GM23338 (cell line): ENCODE data around the gene HARS1. TPM values are rescaled to one million over a fixed set of nuclear protein-coding genes. Genes with fewer than 3 reads are reported as not detected.

ENCODE experiments used
- ATAC-seq: fragments of 200-7000 bp; cut with Tn5 transposase; 3 replicates; pipeline ENCODE4 v1.9.1; 2020
- DNase-seq: peaks from one replicate; pipeline ENCODE4 v3.0.0-alpha.2; 2015; ENCODE audit warnings: low spot score
- H2AFZ ChIP-seq: fragments of 200-600 bp; sonication (generic); 2 replicates; pipeline ENCODE4 v1.8.0; 2016; ENCODE audit warnings: antibody characterized with exemption, mild to moderate bottlenecking, moderate library complexity
- H3F3A ChIP-seq: fragments of 200-600 bp; sonication (generic); replicated peaks from 2 replicates; pipeline ENCODE4 v1.8.0; 2017; ENCODE audit warnings: antibody characterized with exemption, mixed run types, low read depth
- H3K27ac ChIP-seq: fragments of 200-600 bp; sonication (generic); 2 replicates; pipeline ENCODE4 v1.6.1; 2016; ENCODE audit warnings: low read depth
- H3K27me3 ChIP-seq: fragments of 200-600 bp; sonication (generic); 2 replicates; pipeline ENCODE4 v1.8.0; 2016; ENCODE audit warnings: mild to moderate bottlenecking, mixed run types, moderate library complexity; ENCODE audit not compliant: insufficient read depth
- H3K36me3 ChIP-seq: fragments of 200-600 bp; sonication (generic); 2 replicates; pipeline ENCODE4 v1.8.0; 2016; ENCODE audit warnings: mild to moderate bottlenecking; ENCODE audit not compliant: insufficient read depth
- H3K4me1 ChIP-seq: fragments of 200-600 bp; sonication (generic); 2 replicates; pipeline ENCODE4 v1.8.0; 2016; ENCODE audit warnings: mild to moderate bottlenecking, moderate library complexity; ENCODE audit not compliant: insufficient read depth
- H3K4me2 ChIP-seq: fragments of 200-600 bp; sonication (generic); 2 replicates; pipeline ENCODE4 v1.7.1; 2017; ENCODE audit warnings: mixed run types
- H3K4me3 ChIP-seq: fragments of 200-600 bp; sonication (generic); 2 replicates; pipeline ENCODE4 v1.6.1; 2016; ENCODE audit warnings: mixed run types
- H3K79me2 ChIP-seq: fragments of 200-600 bp; sonication (generic); replicated peaks from 2 replicates; pipeline ENCODE4 v1.8.0; 2017; ENCODE audit warnings: mild to moderate bottlenecking; ENCODE audit not compliant: insufficient read depth
- H3K9me2 ChIP-seq: fragments of 200-600 bp; sonication (generic); 2 replicates; pipeline ENCODE4 v1.8.0; 2017; ENCODE audit not compliant: insufficient read depth
- H4K20me1 ChIP-seq: fragments of 200-600 bp; sonication (generic); replicated peaks from 2 replicates; pipeline ENCODE4 v1.8.0; 2017; ENCODE audit warnings: mild to moderate bottlenecking; ENCODE audit not compliant: insufficient read depth
- H3K27ac Mint-ChIP-seq: 2 replicates; pipeline ENCODE4 v1.8.0; 2020; ENCODE audit warnings: inconsistent platforms, mild to moderate bottlenecking, moderate library complexity, mixed read lengths
- H3K27me3 Mint-ChIP-seq: 3 replicates; pipeline ENCODE4 v1.8.0; 2022; ENCODE audit warnings: low read depth, mild to moderate bottlenecking, moderate library complexity, mixed read lengths, inconsistent platforms; ENCODE audit not compliant: insufficient read depth, poor library complexity
- H3K36me3 Mint-ChIP-seq: 3 replicates; pipeline ENCODE4 v1.8.0; 2021; ENCODE audit warnings: low read depth, mild to moderate bottlenecking, inconsistent platforms, moderate library complexity, mixed read lengths
- H3K4me1 Mint-ChIP-seq: 3 replicates; pipeline ENCODE4 v1.8.0; 2020; ENCODE audit warnings: mild to moderate bottlenecking, inconsistent platforms, mixed read lengths
- H3K4me3 Mint-ChIP-seq: 3 replicates; pipeline ENCODE4 v1.8.0; 2021; ENCODE audit warnings: moderate library complexity, mild to moderate bottlenecking, inconsistent platforms, mixed read lengths
- H3K9me3 Mint-ChIP-seq: 3 replicates; pipeline ENCODE4 v1.8.0; 2020; ENCODE audit warnings: moderate library complexity, mild to moderate bottlenecking, inconsistent platforms, mixed read lengths
- EZH2 ChIP-seq: fragments of 200-600 bp; sonication (generic); IDR thresholded peaks from one replicate; pipeline ENCODE4 v1.8.0; 2017; ENCODE audit warnings: antibody characterized with exemption, mild to moderate bottlenecking, low read depth; ENCODE audit not compliant: unreplicated experiment
- EZH2phosphoT487 ChIP-seq: fragments of 200-600 bp; sonication (generic); IDR thresholded peaks from one replicate; pipeline ENCODE4 v1.8.1; 2018; ENCODE audit warnings: antibody characterized with exemption; ENCODE audit not compliant: unreplicated experiment
- JUNB ChIP-seq: IDR thresholded peaks from one replicate; pipeline ENCODE4 v1.6.1; 2016; ENCODE audit warnings: antibody characterized with exemption; ENCODE audit not compliant: unreplicated experiment
- NANOG ChIP-seq: IDR thresholded peaks from 2 replicates; pipeline ENCODE4 v1.6.1; 2016; ENCODE audit warnings: antibody characterized with exemption, borderline replicate concordance
- STAT1 ChIP-seq: IDR thresholded peaks from one replicate; pipeline ENCODE4 v1.6.1; 2016; ENCODE audit warnings: antibody characterized with exemption; ENCODE audit not compliant: unreplicated experiment
- ZNF331 ChIP-seq: fragments of 250-450 bp; sonication (Bioruptor Pico); IDR thresholded peaks from 2 replicates; pipeline ENCODE4 v1.5.0; 2020; ENCODE audit warnings: low read depth, mild to moderate bottlenecking, moderate library complexity
- polyA plus RNA-seq: library from polyadenylated mRNA; unstranded; fragments of >200 nt; fragmentation: Nextera tagmentation; extraction: Ambion mirVana; gene quantifications from 2 replicates; pipeline ENCODE4 v1.2.1, GENCODE V29; 2016
- total RNA-seq: library from RNA; depleted of rRNA; stranded (reverse); fragments of >200 nt; shearing (Covaris generic); gene quantifications from 2 replicates; pipeline ENCODE4 v1.2.3, GENCODE V29; 2014
- TF ChIP-seq, protein P1 (sequence below): IDR thresholded peaks from one replicate; pipeline ENCODE4 v1.6.1; 2018; ENCODE audit warnings: antibody characterized with exemption; ENCODE audit not compliant: unreplicated experiment
- TF ChIP-seq, protein P2 (sequence below): IDR thresholded peaks from 2 replicates; pipeline ENCODE4 v1.6.1; 2016; ENCODE audit warnings: antibody characterized with exemption
- TF ChIP-seq, protein P3 (sequence below): fragments of 250-450 bp; sonication (Bioruptor Pico); IDR thresholded peaks from 2 replicates; pipeline ENCODE4 v1.5.0; 2020; ENCODE audit warnings: mild to moderate bottlenecking, moderate library complexity

Gene HARS1
- total and polyA plus RNA-seq, 2 experiments from 2014 or later: 51.6 to 57.8 TPM

DNA sequence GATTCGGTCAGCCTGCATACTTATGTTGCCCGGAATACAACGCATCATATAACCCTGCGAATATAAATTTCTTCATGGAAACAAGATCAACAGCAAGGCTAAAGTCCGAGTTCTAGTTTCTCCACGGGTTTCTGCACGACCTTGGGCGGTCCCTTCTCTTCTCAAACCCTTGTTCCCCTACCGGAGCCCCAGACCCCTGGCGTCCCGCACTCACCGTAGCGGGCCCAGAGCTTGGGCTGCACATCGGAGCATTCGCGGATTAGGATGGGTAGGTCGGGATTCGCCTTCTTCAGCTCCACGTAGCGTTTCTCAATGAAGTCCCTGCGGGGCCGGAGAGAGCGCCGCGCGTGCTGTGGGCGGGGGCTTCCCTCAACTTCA lies 44.1 kb downstream of the HARS1 start:
- Histone ChIP-seq H4K20me1 (peaks cover 7% of the 10 kb centered on the region; the same call in 1 of the 2 replicates), H2AFZ (peak overlapping the region; percentile 43; the same call in 1 of the 2 replicates), H3K79me2 (peaks cover 29% of the 10 kb centered on the region), H3K4me2 (peak overlapping the region; percentile 85), H3F3A (no peaks in the 10 kb centered on the region), H3K27ac (no peak overlapping the region), H3K9me2 (no peaks in the 10 kb centered on the region), H3K27me3 (no peaks in the 10 kb centered on the region), H3K36me3 (peaks cover 24% of the 10 kb centered on the region), H3K4me3 (peak overlapping the region; percentile 83), H3K4me1 (peaks cover 13% of the 10 kb centered on the region)
- Mint-ChIP-seq H3K36me3 (peaks cover 64% of the 10 kb centered on the region), H3K4me3 (peak overlapping the region; percentile 100), H3K27me3 (peaks cover 23% of the 10 kb centered on the region), H3K4me1 (peaks cover 3% of the 10 kb centered on the region), H3K27ac (peak overlapping the region; percentile 76; the same call in 1 of the 2 replicates), H3K9me3 (no peaks in the 10 kb centered on the region; the same call in 2 of the 3 replicates)
- ATAC-seq (peak; percentile 43), DNase-seq (peak; percentile 27)
- no peak for TF ChIP-seq STAT1
- no peak for TF ChIP-seq EZH2phosphoT487
- TF ChIP-seq NANOG: no peak
- TF ChIP-seq JUNB: no peak

DNA sequence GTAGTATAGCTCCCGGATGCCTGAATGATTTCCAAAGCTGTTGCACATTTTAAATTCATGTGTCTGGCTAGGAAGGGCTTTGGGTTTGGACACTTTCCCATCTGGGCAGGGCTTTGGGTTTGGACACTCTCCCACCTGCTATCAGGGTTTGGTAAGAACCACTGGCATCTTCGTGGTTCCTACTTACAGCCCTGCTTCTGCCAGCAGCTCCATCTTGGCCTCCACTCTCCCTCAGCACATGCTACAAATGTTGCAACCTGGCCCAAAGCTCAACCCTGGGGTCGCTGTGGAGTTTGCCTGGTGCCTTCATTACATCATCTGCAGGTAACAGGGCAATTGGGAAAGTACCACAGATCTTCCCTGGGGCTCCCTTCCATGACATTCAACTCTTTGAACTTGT lies 48.5 kb downstream of the HARS1 start:
- Histone ChIP-seq H3K27ac (no peak overlapping the region), H3K36me3 (peaks cover 19% of the 10 kb centered on the region; the same call in 1 of the 2 replicates), H4K20me1 (peaks cover 7% of the 10 kb centered on the region), H3K4me1 (peaks cover 23% of the 10 kb centered on the region; the same call in 1 of the 2 replicates), H2AFZ (no peak overlapping the region), H3K4me2 (no peak overlapping the region), H3K79me2 (peaks cover 30% of the 10 kb centered on the region), H3K4me3 (no peak overlapping the region), H3F3A (no peaks in the 10 kb centered on the region), H3K27me3 (no peaks in the 10 kb centered on the region), H3K9me2 (no peaks in the 10 kb centered on the region)
- DNase-seq (no peak), ATAC-seq (no peak)
- peaks cover 54% of the 10 kb centered on the region for H3K36me3 Mint-ChIP-seq
- H3K4me1 Mint-ChIP-seq: peaks cover 14% of the 10 kb centered on the region
- H3K4me3 Mint-ChIP-seq: no peak overlapping the region
- H3K27me3 Mint-ChIP-seq: peaks cover 21% of the 10 kb centered on the region
- no peak overlapping the region for H3K27ac Mint-ChIP-seq
- H3K9me3 Mint-ChIP-seq: no peaks in the 10 kb centered on the region; the same call in 2 of the 3 replicates
- TF ChIP-seq ZNF331 (CRISPR knock-in tag): no peak
- no peak for TF ChIP-seq STAT1
- no peak for TF ChIP-seq EZH2phosphoT487
- TF ChIP-seq, protein P1, sequence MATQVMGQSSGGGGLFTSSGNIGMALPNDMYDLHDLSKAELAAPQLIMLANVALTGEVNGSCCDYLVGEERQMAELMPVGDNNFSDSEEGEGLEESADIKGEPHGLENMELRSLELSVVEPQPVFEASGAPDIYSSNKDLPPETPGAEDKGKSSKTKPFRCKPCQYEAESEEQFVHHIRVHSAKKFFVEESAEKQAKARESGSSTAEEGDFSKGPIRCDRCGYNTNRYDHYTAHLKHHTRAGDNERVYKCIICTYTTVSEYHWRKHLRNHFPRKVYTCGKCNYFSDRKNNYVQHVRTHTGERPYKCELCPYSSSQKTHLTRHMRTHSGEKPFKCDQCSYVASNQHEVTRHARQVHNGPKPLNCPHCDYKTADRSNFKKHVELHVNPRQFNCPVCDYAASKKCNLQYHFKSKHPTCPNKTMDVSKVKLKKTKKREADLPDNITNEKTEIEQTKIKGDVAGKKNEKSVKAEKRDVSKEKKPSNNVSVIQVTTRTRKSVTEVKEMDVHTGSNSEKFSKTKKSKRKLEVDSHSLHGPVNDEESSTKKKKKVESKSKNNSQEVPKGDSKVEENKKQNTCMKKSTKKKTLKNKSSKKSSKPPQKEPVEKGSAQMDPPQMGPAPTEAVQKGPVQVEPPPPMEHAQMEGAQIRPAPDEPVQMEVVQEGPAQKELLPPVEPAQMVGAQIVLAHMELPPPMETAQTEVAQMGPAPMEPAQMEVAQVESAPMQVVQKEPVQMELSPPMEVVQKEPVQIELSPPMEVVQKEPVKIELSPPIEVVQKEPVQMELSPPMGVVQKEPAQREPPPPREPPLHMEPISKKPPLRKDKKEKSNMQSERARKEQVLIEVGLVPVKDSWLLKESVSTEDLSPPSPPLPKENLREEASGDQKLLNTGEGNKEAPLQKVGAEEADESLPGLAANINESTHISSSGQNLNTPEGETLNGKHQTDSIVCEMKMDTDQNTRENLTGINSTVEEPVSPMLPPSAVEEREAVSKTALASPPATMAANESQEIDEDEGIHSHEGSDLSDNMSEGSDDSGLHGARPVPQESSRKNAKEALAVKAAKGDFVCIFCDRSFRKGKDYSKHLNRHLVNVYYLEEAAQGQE: no peak
- TF ChIP-seq NANOG: no peak
- TF ChIP-seq, protein P2, sequence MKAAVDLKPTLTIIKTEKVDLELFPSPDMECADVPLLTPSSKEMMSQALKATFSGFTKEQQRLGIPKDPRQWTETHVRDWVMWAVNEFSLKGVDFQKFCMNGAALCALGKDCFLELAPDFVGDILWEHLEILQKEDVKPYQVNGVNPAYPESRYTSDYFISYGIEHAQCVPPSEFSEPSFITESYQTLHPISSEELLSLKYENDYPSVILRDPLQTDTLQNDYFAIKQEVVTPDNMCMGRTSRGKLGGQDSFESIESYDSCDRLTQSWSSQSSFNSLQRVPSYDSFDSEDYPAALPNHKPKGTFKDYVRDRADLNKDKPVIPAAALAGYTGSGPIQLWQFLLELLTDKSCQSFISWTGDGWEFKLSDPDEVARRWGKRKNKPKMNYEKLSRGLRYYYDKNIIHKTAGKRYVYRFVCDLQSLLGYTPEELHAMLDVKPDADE: no peak
- TF ChIP-seq, protein P3, sequence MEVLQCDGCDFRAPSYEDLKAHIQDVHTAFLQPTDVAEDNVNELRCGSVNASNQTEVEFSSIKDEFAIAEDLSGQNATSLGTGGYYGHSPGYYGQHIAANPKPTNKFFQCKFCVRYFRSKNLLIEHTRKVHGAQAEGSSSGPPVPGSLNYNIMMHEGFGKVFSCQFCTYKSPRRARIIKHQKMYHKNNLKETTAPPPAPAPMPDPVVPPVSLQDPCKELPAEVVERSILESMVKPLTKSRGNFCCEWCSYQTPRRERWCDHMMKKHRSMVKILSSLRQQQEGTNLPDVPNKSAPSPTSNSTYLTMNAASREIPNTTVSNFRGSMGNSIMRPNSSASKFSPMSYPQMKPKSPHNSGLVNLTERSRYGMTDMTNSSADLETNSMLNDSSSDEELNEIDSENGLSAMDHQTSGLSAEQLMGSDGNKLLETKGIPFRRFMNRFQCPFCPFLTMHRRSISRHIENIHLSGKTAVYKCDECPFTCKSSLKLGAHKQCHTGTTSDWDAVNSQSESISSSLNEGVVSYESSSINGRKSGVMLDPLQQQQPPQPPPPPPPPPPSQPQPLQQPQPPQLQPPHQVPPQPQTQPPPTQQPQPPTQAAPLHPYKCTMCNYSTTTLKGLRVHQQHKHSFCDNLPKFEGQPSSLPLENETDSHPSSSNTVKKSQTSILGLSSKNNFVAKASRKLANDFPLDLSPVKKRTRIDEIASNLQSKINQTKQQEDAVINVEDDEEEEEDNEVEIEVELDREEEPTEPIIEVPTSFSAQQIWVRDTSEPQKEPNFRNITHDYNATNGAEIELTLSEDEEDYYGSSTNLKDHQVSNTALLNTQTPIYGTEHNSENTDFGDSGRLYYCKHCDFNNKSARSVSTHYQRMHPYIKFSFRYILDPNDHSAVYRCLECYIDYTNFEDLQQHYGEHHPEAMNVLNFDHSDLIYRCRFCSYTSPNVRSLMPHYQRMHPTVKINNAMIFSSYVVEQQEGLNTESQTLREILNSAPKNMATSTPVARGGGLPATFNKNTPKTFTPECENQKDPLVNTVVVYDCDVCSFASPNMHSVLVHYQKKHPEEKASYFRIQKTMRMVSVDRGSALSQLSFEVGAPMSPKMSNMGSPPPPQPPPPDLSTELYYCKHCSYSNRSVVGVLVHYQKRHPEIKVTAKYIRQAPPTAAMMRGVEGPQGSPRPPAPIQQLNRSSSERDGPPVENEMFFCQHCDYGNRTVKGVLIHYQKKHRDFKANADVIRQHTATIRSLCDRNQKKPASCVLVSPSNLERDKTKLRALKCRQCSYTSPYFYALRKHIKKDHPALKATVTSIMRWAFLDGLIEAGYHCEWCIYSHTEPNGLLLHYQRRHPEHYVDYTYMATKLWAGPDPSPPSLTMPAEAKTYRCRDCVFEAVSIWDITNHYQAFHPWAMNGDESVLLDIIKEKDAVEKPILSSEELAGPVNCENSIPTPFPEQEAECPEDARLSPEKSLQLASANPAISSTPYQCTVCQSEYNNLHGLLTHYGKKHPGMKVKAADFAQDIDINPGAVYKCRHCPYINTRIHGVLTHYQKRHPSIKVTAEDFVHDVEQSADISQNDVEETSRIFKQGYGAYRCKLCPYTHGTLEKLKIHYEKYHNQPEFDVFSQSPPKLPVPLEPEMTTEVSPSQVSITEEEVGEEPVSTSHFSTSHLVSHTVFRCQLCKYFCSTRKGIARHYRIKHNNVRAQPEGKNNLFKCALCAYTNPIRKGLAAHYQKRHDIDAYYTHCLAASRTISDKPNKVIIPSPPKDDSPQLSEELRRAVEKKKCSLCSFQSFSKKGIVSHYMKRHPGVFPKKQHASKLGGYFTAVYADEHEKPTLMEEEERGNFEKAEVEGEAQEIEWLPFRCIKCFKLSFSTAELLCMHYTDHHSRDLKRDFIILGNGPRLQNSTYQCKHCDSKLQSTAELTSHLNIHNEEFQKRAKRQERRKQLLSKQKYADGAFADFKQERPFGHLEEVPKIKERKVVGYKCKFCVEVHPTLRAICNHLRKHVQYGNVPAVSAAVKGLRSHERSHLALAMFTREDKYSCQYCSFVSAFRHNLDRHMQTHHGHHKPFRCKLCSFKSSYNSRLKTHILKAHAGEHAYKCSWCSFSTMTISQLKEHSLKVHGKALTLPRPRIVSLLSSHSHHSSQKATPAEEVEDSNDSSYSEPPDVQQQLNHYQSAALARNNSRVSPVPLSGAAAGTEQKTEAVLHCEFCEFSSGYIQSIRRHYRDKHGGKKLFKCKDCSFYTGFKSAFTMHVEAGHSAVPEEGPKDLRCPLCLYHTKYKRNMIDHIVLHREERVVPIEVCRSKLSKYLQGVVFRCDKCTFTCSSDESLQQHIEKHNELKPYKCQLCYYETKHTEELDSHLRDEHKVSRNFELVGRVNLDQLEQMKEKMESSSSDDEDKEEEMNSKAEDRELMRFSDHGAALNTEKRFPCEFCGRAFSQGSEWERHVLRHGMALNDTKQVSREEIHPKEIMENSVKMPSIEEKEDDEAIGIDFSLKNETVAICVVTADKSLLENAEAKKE (CRISPR knock-in tag): no peak
- TF ChIP-seq EZH2: no peak
